Uterus (tissue), 4 donors: Measurements from ENCODE around the gene PRKD3. TPM values are rescaled to one million over a fixed set of nuclear protein-coding genes. Genes with fewer than 3 reads are reported as not detected.

Experiments used
- DNase-seq, 2 donors: peaks; one replicate each; pipeline ENCODE4 v3.0.0-alpha.2; 2019 to 2020
- H3K27ac ChIP-seq, 2 donors: fragments of 200-600 bp; sonication (generic); 1 replicate in 1 of 2; 2 replicates in 1 of 2; pipeline ENCODE4 v1.5.1; 2016 to 2018
- H3K27me3 ChIP-seq, 2 donors: fragments of 200-600 bp; sonication (generic); one replicate each; pipeline ENCODE4 v1.5.1; 2018 to 2019; ENCODE audit warnings: control low read depth in 1 of 2
- H3K36me3 ChIP-seq, 2 donors: fragments of 200-600 bp; sonication (generic); one replicate each; pipeline ENCODE4 v1.5.1; 2019; ENCODE audit warnings: control low read depth in 1 of 2
- H3K4me1 ChIP-seq, 2 donors: fragments of 200-600 bp; sonication (generic); one replicate each; pipeline ENCODE4 v1.5.1; 2018 to 2019; ENCODE audit warnings: control low read depth in 1 of 2
- H3K4me3 ChIP-seq, 2 donors: fragments of 200-600 bp; sonication (generic); 1 replicate in 1 of 2; 2 replicates in 1 of 2; pipeline ENCODE4 v1.5.1; 2018 to 2019; ENCODE audit warnings: mild to moderate bottlenecking in 1 of 2
- H3K9me3 ChIP-seq, 2 donors: fragments of 200-600 bp; sonication (generic); one replicate each; pipeline ENCODE4 v1.5.1; 2019; ENCODE audit warnings: control low read depth in 1 of 2
- POLR2A ChIP-seq, 2 donors: fragments of 450-650 bp; IDR thresholded peaks; one replicate each; pipeline ENCODE4 v1.6.1; 2016; ENCODE audit warnings: antibody characterized with exemption in 2 of 2, mild to moderate bottlenecking in 1 of 2, moderate library complexity in 1 of 2
- intact Hi-C: fragments of 100-400 bp; cut with DNase I; formaldehyde crosslinking; loops from one replicate; pipeline ENCODE4 v1.15.1; 2023; ENCODE audit warnings: low total_unique reads
- total RNA-seq, 4 donors: library from RNA; depleted of rRNA in 3 of 4; stranded (reverse); fragments of >200 nt in 3 of 4; gene quantifications; one replicate each; pipeline versions ENCODE4 v1.1.0 to v1.2.4, GENCODE V29; 2014 to 2023
- TF ChIP-seq, protein P1 (sequence below), 4 experiments: fragments of 200-600 bp in 2 of 4; fragments of 450-650 bp in 2 of 4; sonication (generic) in 2 of 4; IDR thresholded peaks; one replicate each; pipeline ENCODE4 v1.5.1; 2016 to 2019; ENCODE audit warnings: antibody characterized with exemption in 4 of 4, mild to moderate bottlenecking in 2 of 4, moderate library complexity in 1 of 4
- donor health status: DM: yes; HTN: yes; CAD: no.

The PRKD3 gene
- total RNA-seq, 4 donors from 2014 or later: 53.8 to 128 (median 57.7) TPM

DNA sequence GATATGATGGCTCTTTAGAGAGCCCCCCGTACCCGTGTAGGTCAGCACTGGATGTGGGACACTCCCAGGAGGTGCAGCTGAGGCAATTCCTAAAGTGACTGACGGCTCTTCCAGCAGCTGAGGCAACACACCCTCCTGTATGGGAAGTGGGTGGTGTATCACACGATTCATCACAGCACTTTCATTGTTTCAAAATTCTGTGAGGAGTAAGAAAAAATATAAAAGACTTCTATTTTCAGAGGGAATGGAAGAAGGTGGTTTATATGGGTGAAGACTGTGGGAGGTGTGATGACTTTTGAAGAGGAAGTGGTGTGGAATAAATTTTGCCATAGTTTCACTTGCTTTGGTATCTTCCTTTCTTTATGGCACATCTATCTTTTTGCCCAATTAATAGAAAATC, 42.1 kb upstream of the PRKD3 start:
- DNase-seq: no peak
- no peak for TF ChIP-seq POLR2A (IDR thresholded peaks at IDR 0.05)
- TF ChIP-seq, protein P1, sequence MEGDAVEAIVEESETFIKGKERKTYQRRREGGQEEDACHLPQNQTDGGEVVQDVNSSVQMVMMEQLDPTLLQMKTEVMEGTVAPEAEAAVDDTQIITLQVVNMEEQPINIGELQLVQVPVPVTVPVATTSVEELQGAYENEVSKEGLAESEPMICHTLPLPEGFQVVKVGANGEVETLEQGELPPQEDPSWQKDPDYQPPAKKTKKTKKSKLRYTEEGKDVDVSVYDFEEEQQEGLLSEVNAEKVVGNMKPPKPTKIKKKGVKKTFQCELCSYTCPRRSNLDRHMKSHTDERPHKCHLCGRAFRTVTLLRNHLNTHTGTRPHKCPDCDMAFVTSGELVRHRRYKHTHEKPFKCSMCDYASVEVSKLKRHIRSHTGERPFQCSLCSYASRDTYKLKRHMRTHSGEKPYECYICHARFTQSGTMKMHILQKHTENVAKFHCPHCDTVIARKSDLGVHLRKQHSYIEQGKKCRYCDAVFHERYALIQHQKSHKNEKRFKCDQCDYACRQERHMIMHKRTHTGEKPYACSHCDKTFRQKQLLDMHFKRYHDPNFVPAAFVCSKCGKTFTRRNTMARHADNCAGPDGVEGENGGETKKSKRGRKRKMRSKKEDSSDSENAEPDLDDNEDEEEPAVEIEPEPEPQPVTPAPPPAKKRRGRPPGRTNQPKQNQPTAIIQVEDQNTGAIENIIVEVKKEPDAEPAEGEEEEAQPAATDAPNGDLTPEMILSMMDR (IDR thresholded peaks at IDR 0.05): no peak
- intact Hi-C loops: no loop called here

GRCh38 chr2:37365669-37366068, 41.0 kb upstream of the PRKD3 start:
- no peak for DNase-seq
- intact Hi-C loops: no loop called here

More for the DNA sequence above, 42.1 kb upstream of the PRKD3 start:
- no peaks in the 10 kb centered on the region for H3K4me1 ChIP-seq
- H3K27me3 ChIP-seq: no peaks in the 10 kb centered on the region
- H3K36me3 ChIP-seq: no peaks in the 10 kb centered on the region
- no peak overlapping the region for H3K4me3 ChIP-seq
- no peak overlapping the region for H3K27ac ChIP-seq
- no peaks in the 10 kb centered on the region for H3K9me3 ChIP-seq

GRCh38 chr2:37364351-37364750, 39.7 kb upstream of the PRKD3 start:
- no peak overlapping the region for H3K4me3 ChIP-seq
- no peaks in the 10 kb centered on the region for H3K36me3 ChIP-seq
- H3K27ac ChIP-seq: no peak overlapping the region
- H3K4me1 ChIP-seq: no peaks in the 10 kb centered on the region
- H3K9me3 ChIP-seq: no peaks in the 10 kb centered on the region
- H3K27me3 ChIP-seq: no peaks in the 10 kb centered on the region
- DNase-seq: no peak
- intact Hi-C loops: no loop called here
- TF ChIP-seq, protein P1 (IDR thresholded peaks at IDR 0.05): no peak
- no peak for TF ChIP-seq POLR2A (IDR thresholded peaks at IDR 0.05)

More at GRCh38 chr2:37365669-37366068, 41.0 kb upstream of the PRKD3 start:
- Histone ChIP-seq H3K9me3 (no peaks in the 10 kb centered on the region), H3K4me3 (no peak overlapping the region), H3K27ac (no peak overlapping the region), H3K27me3 (no peaks in the 10 kb centered on the region), H3K4me1 (no peaks in the 10 kb centered on the region), H3K36me3 (no peaks in the 10 kb centered on the region)
- TF ChIP-seq, protein P1 (IDR thresholded peaks at IDR 0.05): no peak
- no peak for TF ChIP-seq POLR2A (IDR thresholded peaks at IDR 0.05)

DNA sequence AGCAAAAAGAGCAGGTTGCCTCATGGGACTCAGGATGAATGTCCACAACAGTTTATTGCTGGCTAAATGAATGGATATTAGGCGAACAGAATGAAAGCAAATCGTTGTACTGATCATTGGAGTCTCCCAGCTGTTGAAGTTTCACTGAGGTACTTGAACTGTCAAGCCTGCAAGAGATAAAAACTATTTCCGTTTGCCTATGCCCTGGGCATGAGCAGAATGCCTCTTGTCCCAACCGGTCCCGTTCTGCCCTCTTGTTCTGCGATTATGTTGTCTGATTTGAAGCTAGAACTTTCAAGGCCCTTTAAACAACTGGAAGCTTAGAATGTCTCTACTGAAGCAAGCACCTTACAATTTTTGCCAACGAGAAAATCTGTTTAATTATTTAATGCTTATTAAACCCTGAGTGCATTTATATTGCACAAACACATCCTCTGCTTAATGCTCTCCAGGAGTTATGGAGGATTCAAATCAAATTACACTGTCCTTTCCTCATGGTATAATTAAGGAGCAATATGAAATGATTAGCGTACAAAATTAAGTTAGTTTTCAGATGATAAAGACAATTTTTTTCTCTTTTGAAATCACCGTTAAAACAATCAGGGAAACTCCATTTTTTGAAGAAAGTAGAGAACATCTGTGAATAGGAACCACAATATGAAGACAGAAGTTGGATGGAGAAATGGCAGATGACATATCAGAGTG, 37.5 kb upstream of the PRKD3 start:
- H3K4me1 ChIP-seq: no peaks in the 10 kb centered on the region
- no peak overlapping the region for H3K4me3 ChIP-seq
- H3K36me3 ChIP-seq: no peaks in the 10 kb centered on the region
- TF ChIP-seq POLR2A (IDR thresholded peaks at IDR 0.05): no peak
- TF ChIP-seq, protein P1 (IDR thresholded peaks at IDR 0.05): no peak
- H3K9me3 ChIP-seq: no peaks in the 10 kb centered on the region
- intact Hi-C loops: no loop called here
- no peak overlapping the region for H3K27ac ChIP-seq
- no peaks in the 10 kb centered on the region for H3K27me3 ChIP-seq
- no peak for DNase-seq

DNA sequence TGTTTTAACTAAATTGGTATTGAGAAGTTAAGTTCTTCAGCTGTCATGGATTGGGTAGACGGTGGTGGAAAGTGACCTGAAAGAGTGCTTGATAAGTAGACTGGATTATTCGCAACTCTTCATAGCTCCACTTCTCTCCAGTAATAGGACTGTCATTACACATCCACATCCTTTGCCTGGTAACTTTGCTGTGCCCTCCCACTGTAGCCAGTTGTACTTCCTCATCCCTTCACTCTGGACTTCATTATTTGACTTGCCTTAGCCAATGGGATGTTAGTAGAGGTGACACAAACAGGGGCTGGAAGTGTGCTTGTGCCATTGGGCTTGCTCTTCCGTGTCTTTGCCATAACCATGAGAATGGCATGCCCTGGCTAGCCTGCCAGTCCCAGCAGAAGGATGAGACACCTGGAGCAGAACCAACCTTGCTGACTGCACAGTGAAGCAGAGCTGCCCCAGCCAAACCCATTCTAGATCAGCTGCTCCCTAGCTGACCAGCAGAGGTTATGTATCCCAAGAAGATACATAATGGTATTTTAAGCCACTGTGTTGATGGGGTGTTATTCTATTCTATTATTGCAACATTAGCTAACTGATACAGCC, 36.7 kb upstream of the PRKD3 start:
- intact Hi-C loops: no loop called here
- no peak overlapping the region for H3K27ac ChIP-seq
- no peak overlapping the region for H3K4me3 ChIP-seq
- no peak for DNase-seq
- no peaks in the 10 kb centered on the region for H3K27me3 ChIP-seq
- TF ChIP-seq POLR2A (IDR thresholded peaks at IDR 0.05): no peak
- TF ChIP-seq, protein P1 (IDR thresholded peaks at IDR 0.05): no peak
- H3K36me3 ChIP-seq: no peaks in the 10 kb centered on the region
- H3K4me1 ChIP-seq: no peaks in the 10 kb centered on the region
- H3K9me3 ChIP-seq: no peaks in the 10 kb centered on the region
